GM12878 (cell line): Measurements from ENCODE around the gene CTXN1.

Experiments used
- CBX3 ChIP-seq: fragments of 200-600 bp; sonication (generic); IDR thresholded peaks from 2 replicates; pipeline ENCODE4 v1.6.1; 2016; ENCODE audit warnings: low read depth, borderline replicate concordance
- EED ChIP-seq: sonication (generic); IDR thresholded peaks from 2 replicates; pipeline ENCODE4 v1.6.1; 2016; ENCODE audit warnings: antibody characterized with exemption, low read depth
- JUNB ChIP-seq: IDR thresholded peaks from 2 replicates; pipeline ENCODE4 v1.6.1; 2016; ENCODE audit warnings: antibody characterized with exemption, mild to moderate bottlenecking
- POLR2A ChIP-seq: IDR thresholded peaks from 2 replicates; pipeline ENCODE4 v1.6.1; 2011; ENCODE audit warnings: low read depth, mild to moderate bottlenecking, low read length
- SUZ12 ChIP-seq: fragments of 200-600 bp; sonication (generic); IDR thresholded peaks from one replicate; pipeline ENCODE4 v1.6.1; 2018; ENCODE audit warnings: antibody characterized with exemption, mild to moderate bottlenecking; ENCODE audit not compliant: unreplicated experiment
- ZSCAN29 ChIP-seq: fragments of 450-650 bp; IDR thresholded peaks from 2 replicates; pipeline ENCODE4 v1.6.1; 2017; ENCODE audit warnings: mild to moderate bottlenecking, moderate library complexity
- TF ChIP-seq, protein P1 (sequence below), 3 experiments: IDR thresholded peaks in 2 of 3; conservative IDR thresholded peaks in 1 of 3; 2 replicates each; pipeline ENCODE4 v1.5.1; 2011; ENCODE audit warnings: low read depth in 3 of 3, low read length in 3 of 3, mild to moderate bottlenecking in 3 of 3, control low read depth in 2 of 3, moderate library complexity in 2 of 3, inconsistent platforms in 1 of 3, mixed read lengths in 1 of 3; ENCODE audit not compliant: control insufficient read depth in 2 of 3, insufficient read depth in 1 of 3; ENCODE audit errors: extremely low read depth in 1 of 3

GRCh38 chr19:7888826-7889217, 37.1 kb downstream of the CTXN1 start:
- TF ChIP-seq, protein P1, sequence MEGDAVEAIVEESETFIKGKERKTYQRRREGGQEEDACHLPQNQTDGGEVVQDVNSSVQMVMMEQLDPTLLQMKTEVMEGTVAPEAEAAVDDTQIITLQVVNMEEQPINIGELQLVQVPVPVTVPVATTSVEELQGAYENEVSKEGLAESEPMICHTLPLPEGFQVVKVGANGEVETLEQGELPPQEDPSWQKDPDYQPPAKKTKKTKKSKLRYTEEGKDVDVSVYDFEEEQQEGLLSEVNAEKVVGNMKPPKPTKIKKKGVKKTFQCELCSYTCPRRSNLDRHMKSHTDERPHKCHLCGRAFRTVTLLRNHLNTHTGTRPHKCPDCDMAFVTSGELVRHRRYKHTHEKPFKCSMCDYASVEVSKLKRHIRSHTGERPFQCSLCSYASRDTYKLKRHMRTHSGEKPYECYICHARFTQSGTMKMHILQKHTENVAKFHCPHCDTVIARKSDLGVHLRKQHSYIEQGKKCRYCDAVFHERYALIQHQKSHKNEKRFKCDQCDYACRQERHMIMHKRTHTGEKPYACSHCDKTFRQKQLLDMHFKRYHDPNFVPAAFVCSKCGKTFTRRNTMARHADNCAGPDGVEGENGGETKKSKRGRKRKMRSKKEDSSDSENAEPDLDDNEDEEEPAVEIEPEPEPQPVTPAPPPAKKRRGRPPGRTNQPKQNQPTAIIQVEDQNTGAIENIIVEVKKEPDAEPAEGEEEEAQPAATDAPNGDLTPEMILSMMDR (IDR thresholded peaks at IDR 0.05 in 2 of 3, conservative IDR thresholded peaks at IDR 0.05 in 1 of 3; ENCODE audit: control insufficient read depth in 2 of 3, extremely low read depth in 1 of 3, insufficient read depth in 1 of 3, low read depth in 3 of 3, low read length in 3 of 3) = no peak
- TF ChIP-seq JUNB (no peak), EED (no peak), POLR2A (no peak), ZSCAN29 (no peak), SUZ12 (no peak), CBX3 (no peak)
